Stimulated activated naive CD8-positive, alpha-beta T cell treated with anti-CD3 and anti-CD28 coated beads, Interleukin-15, Interleukin-2, amounts not matched to agents 100 U/mL and 50 U/mL, for 24 hours (primary cell): Measurements from ENCODE around the gene INSYN1.
"Not testable (repeated sequence)": the region's sequence is repeated elsewhere in the genome, so short reads cannot be mapped to it uniquely, and the experiment has no call there.

ENCODE experiments used
- ATAC-seq: fragments of 150-1000 bp; cut with Tn5 transposase; one replicate; pipeline ENCODE4 v1.10.0; 2021
- DNase-seq: peaks from one replicate; pipeline ENCODE4 v3.0.0; 2021

Gene INSYN1, protein sequence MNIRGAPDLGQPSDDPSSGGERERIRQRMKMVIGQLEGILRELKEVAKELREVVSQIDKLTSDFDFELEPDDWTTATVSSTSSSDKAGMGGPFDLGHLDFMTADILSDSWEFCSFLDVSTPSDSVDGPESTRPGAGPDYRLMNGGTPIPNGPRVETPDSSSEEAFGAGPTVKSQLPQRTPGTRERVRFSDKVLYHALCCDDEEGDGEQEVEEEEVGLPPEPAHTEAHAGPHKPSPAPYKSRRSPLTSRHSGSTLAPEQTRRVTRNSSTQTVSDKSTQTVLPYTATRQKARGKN

DNA sequence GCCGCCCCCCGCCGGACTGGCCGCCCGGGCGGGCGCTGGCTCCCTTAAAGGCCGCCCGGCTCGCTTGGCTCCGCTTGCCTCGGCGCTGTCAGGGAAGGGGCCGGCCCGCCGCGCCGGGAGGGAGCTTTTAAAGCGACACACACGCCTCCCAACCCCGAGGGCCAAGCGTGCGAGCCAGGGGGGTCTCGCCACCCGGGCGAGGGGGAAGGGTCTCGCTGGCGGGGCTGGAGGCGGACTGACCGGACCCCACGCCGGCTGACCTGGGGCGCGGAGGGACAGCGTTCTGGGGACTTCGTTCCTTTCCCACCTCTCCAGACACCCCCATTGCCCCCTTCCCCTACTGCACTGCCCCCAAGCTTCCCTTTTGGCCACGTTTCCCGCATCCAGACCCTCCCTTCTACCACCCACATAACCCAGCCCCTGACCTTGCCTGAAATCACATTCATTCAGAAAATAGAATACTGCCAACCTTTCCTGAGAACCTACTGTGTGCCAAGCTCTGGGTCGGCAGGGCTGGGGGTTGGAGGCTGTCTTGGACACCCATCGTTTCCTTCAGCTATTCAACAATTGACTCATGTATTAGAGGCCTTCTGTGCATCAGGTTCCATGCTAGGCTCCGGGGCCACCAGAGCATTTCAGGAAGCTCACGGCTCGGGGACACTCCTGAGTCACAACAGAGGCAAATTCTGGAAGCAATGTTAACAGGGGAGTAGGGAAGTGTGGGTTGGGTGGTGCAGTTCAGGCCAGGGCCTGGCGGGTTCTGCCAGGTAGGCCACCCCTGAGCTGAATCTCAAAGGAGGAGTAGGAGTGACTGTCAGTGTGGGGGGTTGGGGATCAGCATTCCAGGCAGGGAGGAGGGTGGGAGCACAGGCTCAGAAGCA is at the start of gene INSYN1:
TSS of gene INSYN1 (minus strand) at position 102 of the 881 bp plus-strand sequence. CDS start 2,221 bp downstream, outside the sequence.
- DNase-seq = no peak
- ATAC-seq = no peak

DNA sequence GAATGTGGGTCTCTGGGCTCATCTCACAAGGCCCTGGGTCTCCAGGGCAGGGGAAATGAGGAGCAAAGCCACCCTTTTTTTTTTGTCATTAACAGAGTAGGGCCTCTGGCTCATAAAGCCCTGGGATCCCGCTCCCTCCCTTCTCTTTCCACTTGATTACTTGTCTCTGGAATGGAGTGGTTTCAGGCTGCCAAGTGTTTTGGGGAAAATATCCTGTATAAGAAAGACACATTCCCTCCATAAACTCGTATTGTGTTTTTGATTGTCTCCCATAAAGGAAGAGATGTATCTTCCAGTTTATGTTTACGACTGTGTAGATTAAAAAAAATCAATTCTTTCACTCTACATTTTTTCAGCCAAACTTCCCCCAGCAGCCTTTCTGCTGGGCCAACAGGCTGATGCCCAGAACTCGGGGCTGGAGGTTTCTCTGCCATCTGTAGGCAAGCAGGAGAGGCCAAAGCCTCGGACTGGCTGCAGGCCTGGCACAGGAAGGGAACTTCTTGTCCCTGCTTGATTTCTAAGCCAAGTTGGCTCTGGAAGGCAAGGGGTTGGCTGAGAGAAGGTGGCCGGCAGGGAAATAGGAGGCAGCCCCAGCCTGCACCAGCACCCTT is 49.4 kb upstream of the INSYN1 start:
- DNase-seq (no peak), ATAC-seq (no peak)

DNA sequence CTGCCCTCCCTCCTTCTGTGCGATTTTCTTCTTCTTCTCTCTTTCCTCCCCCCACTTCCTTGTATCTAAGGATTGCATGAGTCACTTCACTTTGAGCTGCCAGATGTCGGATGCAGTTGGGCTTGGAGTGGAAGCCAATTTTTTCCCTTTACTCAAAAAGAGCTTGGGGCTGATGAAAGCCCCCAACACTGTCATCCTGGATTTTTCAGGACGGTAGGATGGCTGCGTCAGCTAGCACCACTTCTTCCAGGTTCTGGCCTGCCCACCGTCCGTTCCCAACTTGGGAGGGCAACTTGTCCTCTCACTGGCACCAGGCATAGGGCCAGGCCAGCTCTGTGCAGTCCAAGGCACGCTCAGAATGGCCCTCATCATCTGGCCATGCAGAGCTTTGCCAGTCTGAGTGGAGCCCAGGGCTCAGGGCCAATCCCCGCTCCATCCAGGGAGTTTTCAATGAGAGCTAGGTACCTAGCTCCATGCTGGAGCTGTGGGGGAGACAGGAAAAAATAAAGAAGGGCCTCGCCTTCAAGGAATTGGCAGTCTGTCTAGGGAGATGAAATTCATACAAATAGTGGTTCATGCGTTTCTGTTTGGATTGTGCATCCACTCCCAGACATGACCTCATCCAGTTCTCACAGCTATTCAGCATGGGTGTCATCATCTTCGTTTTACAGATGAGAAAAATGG is 47.7 kb upstream of the INSYN1 start:
- DNase-seq = no peak
- ATAC-seq = no peak

DNA sequence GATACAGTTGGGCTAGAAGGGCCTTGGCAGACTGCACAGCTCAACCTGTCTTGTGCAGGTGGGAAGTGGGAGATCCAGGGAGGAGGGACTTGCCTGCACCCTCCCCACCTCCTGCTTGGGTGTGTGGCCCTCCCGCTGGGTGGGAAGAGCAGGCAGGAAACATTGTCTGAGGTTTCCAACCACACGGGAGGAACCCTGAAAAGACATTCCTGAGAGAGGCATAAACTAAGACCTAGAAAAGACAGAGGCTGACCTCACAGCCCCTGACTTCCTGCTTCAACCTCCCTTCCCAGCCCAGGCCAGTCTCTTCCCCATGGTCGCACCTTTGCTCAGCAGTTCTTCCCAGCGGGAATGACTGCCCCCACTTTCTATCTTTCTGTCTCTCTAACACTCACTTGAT is 46.3 kb upstream of the INSYN1 start:
- DNase-seq = no peak

DNA sequence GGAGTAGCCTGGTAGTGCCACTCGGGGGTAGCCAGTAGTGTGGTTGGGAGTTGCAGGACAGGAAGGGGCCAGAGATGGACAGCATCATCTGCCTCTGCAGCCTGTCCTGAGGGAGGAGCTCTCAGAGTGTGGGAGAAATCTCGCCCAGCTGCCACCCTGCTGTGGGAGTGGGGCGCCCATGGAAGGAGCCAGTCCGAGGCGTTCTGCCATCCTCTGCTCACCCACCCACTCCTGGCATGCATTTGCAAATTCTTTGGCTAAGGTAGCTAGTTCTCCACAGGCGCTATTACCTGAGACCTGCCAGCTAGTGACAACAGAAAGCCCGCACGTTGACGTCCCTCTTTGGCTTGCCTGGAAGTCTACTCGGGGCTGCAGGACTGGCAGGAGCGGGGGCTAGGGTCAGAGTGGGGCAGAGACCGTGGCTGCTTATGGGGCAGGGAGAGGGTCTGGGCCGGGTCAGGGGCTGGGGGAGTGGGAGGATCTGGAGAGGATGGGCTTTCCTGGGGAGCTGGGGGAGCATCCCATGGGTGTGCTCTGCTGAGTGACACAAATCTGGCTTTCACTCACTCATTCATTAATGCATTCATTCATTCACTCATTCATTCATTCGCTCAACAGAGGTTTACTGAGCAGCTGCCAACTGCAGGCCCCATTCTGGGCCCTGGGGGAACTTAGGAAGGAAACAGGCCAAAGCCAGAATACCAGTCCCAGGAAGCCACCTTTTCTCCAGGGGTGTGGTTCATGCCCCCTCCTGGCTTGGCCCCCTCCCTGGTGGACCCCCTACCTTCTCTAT is 44.4 kb upstream of the INSYN1 start:
- ATAC-seq (no peak), DNase-seq (no peak)

More for the DNA sequence above, 46.3 kb upstream of the INSYN1 start:
- no peak for ATAC-seq

DNA sequence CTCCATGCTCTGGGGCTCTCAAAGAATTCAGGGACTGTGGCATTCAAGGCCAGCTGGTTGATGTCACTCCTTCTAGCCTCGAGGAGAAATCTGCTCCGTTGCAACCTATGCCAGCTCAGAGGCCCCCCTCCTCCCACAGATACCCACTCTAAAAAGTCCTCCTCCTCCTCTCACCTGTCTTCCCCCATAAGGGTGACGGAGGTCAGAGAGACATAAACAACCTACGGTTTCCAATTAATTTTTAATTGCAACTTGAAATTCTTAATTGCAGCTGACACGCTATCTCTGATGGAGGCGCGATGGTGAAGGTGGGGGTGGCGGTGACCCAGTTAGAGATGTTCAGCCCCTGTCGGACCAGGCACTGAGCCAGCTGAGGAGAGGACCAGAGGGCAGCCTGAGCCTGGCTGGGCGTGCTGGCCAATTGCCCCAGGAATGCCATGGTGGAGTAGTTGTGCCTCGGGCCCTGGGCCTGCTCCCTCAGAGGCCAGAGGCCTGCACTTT is 43.2 kb upstream of the INSYN1 start:
- ATAC-seq (no peak), DNase-seq (no peak)

DNA sequence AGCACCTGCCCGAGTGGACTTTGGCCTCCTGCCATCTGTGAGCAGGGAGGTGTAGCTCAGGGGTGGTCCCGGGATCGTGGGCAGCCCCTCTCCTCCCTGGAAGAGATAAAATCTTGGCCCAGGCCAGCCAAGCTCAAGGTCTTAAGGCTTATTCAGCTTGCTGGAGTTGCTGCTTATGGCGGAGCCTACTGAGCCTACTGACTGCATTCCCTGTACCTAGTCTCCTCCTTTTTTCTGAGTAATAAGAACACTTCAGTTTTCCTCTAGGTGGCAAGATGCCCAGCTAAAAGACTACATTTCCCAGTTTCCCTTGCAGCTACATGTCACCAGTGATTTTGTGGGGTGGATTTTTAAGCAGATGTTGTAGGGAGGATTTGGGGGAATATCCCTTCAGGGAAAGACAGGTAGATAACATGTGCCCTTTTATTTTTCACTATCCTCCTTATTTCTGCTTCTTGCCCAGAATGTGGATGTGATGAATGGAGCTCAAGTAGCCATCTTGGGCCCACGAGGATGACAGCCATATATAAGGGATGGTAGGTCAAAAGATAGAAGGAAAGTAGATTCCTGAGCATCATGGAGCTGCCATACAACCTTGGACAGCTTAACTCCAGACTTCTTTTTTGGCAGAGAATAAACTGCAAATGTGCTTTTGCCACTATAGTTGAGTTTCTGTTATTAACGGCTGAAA is 41.4 kb upstream of the INSYN1 start:
- DNase-seq (no peak), ATAC-seq (no peak)

DNA sequence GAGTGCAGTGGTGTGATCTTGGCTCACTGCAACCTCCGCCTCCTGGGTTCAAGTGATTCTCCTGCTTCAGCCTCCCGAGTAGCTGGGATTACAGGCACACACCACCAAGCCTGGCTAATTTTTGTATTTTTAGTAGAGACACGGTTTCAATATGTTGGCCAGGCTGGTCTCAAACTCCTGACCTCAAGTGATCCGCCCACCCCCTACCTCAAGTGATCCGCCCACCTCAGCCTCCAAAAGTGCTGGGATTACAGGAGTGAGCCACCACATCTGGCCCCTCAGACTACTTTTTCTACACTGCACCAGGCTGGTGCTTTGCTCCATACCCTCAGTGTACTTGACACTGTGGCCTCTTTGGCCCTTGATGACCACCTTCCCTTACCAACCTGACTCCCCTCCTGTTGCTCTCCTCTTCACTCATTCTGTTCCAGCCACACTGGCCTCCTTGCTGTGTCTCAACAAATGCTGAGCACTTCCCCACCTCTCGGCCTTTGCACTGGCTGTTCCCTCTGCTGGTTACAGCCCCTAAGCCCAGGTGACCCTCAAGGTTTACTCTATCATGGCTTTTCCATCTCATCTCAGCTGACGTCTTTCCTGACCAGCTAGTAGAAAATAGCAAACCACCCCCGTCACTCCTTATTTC is 39.9 kb upstream of the INSYN1 start:
- not testable (repeated sequence) for DNase-seq, ATAC-seq

DNA sequence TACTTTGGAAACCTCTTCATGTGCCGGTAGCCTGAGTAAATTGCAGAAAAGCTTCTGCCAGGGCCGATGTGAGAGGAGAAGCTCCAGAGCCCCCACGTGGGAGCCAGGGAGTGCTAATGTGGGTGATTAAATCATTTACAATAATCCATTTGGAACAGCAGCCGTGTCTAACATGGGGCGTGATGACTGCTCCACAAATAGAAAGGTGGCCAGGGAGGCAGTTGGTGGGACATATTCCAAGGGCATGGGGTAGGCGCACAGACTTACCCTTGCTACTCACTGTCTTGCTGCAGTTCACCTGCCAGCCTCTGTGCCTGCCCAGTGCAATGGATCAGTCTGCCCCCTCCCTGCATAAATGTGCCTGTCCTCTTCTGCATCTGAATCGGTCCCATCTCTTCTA is 39.3 kb upstream of the INSYN1 start:
- ATAC-seq = no peak

DNA sequence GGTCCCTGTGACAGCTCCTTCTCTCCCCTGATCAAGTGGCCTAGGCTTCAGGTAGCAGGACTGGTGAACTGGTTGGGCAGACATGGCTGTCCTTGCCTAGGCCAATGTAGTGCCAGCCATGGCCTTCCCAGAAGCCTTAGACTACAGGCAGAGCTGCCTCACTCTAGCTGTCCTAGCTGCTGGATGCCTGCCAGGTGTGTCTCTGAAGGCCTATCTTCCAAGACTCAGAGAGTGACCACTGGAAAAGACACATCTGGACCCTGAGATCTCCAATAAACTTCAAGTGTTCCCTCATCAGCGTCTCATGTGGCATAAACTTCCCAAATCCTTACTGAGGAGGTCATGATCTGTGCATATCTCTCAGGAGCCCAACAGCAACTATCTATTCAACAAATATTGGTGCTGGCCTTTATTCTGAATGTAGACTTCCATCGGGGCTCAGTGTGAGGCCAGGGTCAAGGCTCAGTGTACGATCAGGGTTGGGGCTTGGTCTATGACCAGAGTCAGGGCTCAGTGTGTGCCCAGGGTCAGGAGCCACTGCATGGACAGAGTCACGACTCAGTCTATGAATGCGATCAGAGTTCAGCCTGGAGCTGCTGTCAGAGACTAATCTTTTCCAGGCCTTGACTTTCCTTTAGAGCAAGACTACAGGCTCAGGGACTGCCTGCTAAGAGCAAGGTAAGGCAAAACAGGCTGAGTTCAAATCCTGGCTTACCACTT is 36.5 kb upstream of the INSYN1 start:
- ATAC-seq (no peak), DNase-seq (no peak)

More for the DNA sequence above, 39.3 kb upstream of the INSYN1 start:
- DNase-seq = no peak

DNA sequence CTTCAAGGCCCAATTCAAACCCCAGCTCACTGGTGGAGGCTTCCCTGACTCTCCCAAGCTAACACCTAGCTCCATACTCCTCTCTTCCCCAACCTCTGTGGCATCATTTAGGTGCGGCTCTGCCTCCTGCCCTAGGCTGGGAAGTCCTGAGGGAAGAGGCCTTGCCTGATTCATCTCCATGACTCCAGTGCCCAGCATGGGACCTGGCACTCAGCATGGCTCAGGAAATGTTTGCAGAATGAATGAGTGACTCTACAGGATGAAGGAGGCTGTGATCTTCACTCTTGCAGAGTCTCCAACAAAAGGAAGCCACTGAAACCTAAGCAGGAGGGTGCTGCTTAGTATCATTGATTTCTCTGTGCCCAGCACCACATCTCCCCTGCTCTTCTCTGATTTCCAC is 34.5 kb upstream of the INSYN1 start:
- no peak for DNase-seq
- no peak for ATAC-seq

DNA sequence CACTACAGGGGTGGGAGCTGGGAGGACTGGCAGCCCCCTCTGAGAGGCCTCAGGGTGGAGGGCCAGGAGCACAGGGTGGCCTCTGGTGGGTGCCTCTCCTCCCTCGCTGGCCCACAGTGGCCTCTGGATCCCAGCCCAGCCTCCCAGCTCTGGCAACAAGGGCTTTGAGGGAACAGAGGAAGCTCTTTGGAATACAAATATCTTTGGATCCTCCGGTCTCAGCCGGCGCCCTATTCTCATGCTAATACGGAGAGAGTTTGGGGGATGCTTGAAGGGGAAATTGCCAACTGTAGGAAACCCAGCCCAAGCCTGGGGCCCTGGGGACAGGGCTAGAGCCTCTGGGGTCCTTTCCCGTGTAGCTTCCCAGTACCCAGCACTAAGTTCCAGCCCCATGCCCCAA is 33.4 kb upstream of the INSYN1 start:
- no peak for ATAC-seq
- no peak for DNase-seq

DNA sequence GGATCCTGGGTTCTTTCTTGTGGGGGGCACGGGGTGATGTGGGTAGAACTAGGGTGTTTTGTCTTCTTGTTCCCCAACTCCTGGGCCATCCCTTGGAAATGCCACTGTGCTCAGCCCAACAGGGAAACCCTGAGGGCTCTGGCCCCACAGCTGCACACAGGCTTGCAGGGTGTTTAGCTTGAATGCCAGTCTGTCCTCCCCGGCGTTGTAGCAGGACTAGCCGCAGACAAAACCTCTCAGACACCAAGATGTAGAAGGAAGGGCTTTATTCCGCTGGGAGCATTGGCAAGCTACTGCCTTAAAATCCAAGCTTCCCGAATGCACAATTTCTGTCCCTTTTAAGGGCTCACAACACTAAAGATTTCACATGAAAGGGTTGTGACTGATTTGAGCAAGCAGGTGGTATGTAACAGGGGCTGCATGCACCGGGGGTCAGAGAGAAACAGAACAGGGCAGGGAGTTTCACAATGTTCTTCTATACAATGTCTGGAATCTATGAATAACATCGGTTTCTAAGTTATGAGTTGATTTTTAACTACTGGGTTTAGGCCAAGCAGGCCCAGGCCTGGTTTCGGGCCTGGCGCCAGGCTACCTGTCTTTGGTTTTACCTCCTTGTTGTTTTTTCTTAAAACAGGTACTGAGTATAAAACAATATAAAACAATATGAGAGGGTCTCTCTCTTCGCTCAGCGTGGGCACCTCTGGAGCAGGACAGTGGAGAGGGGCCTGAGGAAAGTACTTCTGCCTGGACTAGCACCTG is 32.3 kb upstream of the INSYN1 start:
- ATAC-seq, DNase-seq: not testable (repeated sequence)

DNA sequence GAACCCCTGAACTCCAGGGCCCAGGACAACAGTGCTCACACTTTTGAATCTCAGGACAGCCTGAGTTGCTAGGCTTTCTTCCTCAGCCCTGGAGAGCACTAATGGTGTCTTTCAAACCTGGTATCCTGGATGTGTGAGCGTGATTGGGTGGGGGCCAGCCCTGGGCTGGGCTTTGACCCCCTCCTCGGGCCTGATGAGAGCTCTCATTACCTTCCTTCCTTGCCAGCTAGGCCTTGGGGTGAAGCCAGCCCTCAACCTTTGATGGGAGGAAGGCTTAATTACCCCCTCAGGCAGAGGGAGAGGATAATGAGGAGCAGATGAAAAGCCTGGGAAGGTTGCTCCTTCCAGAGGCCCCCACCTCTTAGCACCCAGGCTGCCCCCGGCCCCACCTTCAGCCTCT is 31.1 kb upstream of the INSYN1 start:
- ATAC-seq = no peak
- no peak for DNase-seq

DNA sequence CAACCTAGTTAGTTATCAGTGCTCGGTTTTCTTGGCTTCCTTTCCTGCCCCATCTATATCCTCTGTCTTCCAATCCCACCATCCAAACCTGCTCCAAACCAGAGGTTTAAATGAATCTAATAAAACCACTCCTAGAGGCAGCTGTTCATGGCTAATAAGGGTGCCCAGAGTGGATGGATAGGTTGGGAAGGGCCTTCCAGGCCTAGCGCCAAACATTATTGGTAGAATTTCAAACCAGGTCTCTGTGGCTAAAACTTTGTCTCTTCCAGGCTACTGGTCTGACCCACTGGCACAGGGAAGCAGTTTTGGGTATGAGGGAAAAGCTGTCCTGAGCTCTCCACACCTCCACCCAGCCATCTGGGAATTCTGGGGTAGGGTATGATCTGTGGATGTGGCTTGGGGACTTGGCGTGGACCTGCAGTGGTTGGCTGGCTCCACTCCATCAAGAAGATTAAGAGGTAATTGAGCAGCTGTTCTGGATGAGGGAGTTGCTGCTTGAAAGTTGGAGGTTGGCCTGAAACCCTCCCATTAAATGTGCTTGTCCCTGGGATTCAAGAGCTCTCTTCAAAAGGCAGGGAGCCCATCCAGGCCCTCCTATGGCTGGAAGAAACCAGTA is 29.3 kb upstream of the INSYN1 start:
- DNase-seq (no peak), ATAC-seq (no peak)

DNA sequence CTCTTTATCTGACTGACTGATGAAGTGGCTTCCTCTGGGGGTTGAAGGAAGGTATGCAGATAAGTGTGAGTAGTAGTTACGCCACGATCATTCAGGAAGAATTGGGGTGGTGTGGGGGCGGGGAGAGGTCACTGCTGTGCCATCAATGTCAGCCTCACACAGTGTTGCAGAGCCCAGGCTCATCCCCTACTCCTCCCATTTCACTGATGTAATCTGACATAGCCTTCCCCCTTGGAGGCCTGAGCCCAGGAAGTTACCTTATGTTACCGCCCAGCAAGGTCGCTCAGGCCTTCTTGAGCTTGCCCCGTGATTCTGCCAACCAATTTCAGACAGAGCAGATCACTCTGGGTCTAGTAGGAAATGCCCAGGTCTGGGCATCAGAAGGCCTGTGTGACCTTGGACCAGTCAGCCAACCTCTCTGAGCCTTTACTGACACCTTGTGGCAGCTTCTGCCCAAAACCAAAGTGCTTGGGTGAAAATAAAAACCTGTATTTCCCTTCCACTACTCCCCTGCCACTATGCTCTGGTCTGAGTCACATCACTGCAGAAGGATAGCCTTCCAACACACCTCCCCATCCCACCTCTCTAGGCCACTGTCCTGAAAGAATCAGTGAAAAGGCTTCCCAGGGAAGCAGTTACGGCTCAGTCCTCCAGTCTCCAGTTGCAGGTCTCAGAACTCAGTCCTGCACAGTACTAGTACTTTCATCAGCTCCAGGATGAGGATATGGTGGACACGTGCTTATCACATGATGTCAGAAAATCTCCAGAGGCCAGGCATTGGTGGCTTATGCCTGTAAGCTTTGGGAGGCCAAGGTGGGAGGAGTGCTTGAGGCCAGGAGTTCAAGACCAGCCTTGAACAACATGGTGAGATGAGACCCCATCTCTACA is 28.1 kb upstream of the INSYN1 start:
- DNase-seq (peak; percentile 11), ATAC-seq (peak; percentile 33)

DNA sequence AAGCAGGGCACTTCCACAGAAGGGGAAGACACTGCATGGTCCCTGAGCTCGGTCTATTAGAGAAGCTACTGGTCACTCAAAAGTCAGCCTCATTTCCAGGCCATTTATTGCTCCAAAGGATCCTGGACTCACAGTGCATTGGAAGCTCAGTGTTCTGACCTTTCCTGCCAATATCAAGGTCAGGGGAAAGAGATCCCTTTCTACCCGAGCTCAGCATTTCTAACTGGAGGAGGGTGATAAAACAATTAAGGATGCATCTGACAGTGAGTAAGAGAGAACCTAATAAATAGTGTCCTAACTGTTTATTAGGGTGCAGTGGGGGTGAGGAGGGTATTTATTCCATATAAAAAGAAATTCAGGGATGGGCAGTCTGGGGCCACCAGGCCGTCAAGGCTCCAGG is 26.8 kb upstream of the INSYN1 start:
- DNase-seq (no peak), ATAC-seq (no peak)
